Measurements from ENCODE around the gene ZNF407.

ZNF407 gene

GRCh38 chr18:74896390-74896991, 298.8 kb downstream of the ZNF407 start:
- H3K4me3 ChIP-seq (ENCODE audit: low read depth, low read length) = no peak overlapping the region
- peak; percentile 60 for TF ChIP-seq CTCF (IDR thresholded peaks at IDR 0.05; ENCODE audit: insufficient read depth, low read depth, low read length, missing control alignments)
- DNase-seq (ENCODE audit: low read depth) = peak; percentile 64

GRCh38 chr18:74897971-74898657, 300.4 kb downstream of the ZNF407 start:
- no peak overlapping the region for H3K4me3 ChIP-seq (ENCODE audit: low read depth, low read length)
- DNase-seq (ENCODE audit: low read depth) = no peak
- no peak for TF ChIP-seq CTCF (IDR thresholded peaks at IDR 0.05; ENCODE audit: insufficient read depth, low read depth, low read length, missing control alignments)

GRCh38 chr18:74898965-74899364, 301.3 kb downstream of the ZNF407 start:
- TF ChIP-seq CTCF (IDR thresholded peaks at IDR 0.05; ENCODE audit: insufficient read depth, low read depth, low read length, missing control alignments) = no peak
- H3K4me3 ChIP-seq (ENCODE audit: low read depth, low read length) = no peak overlapping the region
- DNase-seq (ENCODE audit: low read depth) = no peak

DNA sequence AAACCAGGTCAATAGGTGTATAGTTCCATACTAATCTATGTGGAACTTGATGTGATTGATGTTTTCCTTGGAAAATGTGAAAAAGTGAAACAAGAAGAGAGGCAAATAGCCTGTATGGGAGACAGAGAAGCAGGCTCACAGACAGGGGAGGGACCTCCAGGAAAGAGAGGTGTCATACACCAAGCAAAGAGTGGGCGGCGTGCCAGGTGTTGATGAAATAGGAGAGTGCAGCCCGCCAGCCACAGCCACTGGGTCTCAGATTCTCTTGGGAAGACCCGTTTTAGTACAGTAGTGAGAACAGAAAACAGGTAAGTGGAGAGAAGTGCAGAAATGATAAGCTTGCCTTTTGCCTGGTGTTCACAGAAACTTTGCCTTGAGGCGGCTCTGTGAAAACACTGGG, 301.9 kb downstream of the ZNF407 start:
- no peak for DNase-seq (ENCODE audit: low read depth)
- TF ChIP-seq CTCF (IDR thresholded peaks at IDR 0.05; ENCODE audit: insufficient read depth, low read depth, low read length, missing control alignments) = no peak
- no peak overlapping the region for H3K4me3 ChIP-seq (ENCODE audit: low read depth, low read length)

- no peak overlapping the region for H3K4me3 ChIP-seq (ENCODE audit: low read depth, low read length)
- no peak for TF ChIP-seq CTCF (IDR thresholded peaks at IDR 0.05; ENCODE audit: insufficient read depth, low read depth, low read length, missing control alignments)
- no peak for DNase-seq (ENCODE audit: low read depth)
Observed at GRCh38 chr18:74901362-74902146, 303.9 kb downstream of the ZNF407 start.

DNA sequence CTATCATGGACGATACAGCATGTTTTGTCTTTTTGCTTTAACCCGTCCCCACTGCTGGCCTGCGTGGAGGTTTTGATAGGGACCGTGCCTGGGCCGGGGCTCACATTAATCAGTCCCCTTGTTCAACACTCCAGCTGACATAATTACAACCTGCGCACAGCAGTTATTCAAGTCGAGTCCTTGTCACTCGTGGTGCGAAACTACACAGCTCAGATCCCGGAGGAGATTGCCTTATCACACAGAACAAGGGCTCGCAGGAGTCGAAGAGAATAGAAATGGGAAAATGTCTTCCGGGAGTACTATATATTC, 304.4 kb downstream of the ZNF407 start:
- DNase-seq (ENCODE audit: low read depth) = no peak
- no peak overlapping the region for H3K4me3 ChIP-seq (ENCODE audit: low read depth, low read length)
- no peak for TF ChIP-seq CTCF (IDR thresholded peaks at IDR 0.05; ENCODE audit: insufficient read depth, low read depth, low read length, missing control alignments)
